Right kidney (tissue), 1 donor: ENCODE results near the gene P3H4.
A peak's percentile ranks its signal among the peaks of the same experiment; 100 is the strongest.
"Not testable (repeated sequence)": the region's sequence is repeated elsewhere in the genome, so short reads cannot be mapped to it uniquely, and the experiment has no call there.

Experiments used
- DNase-seq: peaks from one replicate; pipeline ENCODE4 v3.0.0-alpha.2; 2016

P3H4 gene

DNA sequence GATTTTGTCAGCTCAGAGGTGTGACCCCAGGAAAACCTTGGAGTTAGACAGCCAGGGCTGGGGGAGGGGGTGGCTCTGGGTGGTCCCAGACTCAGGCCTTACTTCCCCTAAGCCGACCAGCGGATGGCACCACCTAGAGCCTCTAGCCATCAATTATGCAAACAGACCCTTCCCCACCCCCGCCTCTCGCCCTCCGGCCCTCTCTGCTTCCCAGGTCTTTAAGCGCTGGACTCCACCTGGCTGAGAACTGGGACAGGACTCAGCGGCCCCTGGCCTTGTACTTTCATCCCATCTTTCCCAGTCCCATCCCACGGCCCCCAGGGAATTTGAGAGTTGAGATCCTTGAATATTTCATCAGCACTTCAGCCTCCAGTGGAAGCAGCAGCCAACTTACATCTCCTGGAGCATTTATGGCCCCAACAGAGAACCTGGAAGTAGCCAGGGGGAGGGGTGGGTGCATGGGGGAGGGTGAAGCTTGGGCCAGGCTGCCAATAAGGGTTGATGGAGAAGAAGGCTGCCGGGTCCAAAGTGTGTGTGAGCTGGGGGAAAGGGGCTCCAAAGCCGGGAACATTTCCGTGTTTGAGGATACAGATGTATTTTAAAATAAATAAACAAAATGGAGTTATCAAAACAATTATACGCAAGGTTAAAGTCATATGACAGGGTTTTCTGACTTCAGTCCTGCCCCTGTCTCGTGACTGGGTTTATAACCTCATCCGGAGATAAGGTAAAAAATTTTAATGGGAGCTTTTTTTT, 17.8 kb downstream of the P3H4 start:
- peak; percentile 66 for DNase-seq

- peak; percentile 78 for DNase-seq
Measured at GRCh38 chr17:41792845-41793783, 18.6 kb downstream of the P3H4 start.

GRCh38 chr17:41787021-41787418, 24.7 kb downstream of the P3H4 start:
- no peak for DNase-seq

GRCh38 chr17:41786227-41787020, 25.3 kb downstream of the P3H4 start, which contains the start of gene JUP:
Gene JUP, minus strand, starts transcription at chr17:41786711. Its CDS starts 14,857 bp downstream, at chr17:41771854.
- DNase-seq: peak; percentile 95

DNA sequence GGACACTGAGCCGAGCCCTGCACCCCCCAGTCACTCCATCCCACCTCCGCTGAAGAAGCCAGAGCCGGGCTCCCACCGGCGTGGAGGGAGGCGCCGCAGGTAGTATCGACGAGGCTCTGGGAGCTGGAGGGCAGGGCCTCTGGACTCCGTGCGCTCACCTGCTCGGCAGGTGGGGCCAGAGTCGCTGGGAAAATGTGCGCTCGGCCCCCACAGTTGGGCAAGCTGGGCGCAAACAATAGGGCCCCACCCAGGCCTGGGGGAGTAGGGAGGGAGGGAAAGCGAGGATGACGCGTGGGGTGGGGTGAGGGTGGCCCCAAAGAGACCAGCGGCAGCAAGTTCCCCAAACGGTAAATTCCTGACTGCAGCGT, 25.9 kb downstream of the P3H4 start:
- no peak for DNase-seq

- DNase-seq: peak; percentile 72
Measured at GRCh38 chr17:41785091-41785858, 26.5 kb downstream of the P3H4 start.

DNA sequence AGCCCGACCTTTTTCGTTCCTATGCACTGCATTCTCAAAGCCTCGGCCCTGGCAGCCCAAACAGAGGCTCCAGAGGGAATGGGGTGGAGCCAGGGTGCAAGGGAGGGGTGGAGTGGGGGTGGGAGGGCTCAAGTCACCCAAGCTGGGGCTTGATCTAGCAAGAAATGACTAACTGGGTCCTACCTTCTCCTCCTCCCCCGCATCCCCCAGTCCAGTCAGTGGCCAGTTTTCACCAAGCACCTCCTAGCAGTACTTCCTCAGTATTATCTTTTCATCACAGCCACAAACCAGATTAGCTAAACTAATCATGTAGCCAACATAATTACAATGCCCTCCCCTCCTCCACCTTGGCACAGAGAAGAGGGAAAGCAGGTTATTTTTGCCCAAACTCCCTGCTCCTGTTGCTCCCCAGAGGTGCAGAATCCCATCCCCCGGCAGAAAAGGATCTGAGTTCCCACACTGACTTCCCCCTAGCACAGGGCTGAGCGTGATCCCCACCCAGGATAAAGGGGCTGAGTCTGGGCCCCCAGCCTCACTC, 27.5 kb downstream of the P3H4 start:
- DNase-seq: peak; percentile 63

- no peak for DNase-seq
Measured at GRCh38 chr17:41782142-41782541, 29.6 kb downstream of the P3H4 start.

- no peak for DNase-seq
Measured at GRCh38 chr17:41781404-41782110, 30.2 kb downstream of the P3H4 start.

DNA sequence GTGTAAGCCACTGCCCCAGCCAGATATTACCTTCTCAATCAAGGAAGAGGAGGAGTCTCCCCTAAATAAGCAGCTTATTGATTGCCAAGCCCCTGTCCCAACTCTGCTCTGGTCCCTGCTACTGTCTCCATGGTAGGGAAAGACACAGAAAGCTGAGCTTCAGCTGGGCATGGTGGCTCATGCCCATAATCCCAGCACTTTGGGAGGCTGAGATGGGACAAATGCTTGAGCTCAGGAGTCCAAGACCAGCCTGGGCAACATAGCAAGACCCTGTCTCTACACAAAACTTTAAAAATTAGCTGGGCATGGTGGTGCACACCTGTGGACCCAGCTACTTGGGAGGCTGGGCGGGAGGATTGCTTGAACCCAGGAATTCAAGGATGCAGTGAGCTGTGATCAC, 31.8 kb downstream of the P3H4 start:
- no peak for DNase-seq

DNA sequence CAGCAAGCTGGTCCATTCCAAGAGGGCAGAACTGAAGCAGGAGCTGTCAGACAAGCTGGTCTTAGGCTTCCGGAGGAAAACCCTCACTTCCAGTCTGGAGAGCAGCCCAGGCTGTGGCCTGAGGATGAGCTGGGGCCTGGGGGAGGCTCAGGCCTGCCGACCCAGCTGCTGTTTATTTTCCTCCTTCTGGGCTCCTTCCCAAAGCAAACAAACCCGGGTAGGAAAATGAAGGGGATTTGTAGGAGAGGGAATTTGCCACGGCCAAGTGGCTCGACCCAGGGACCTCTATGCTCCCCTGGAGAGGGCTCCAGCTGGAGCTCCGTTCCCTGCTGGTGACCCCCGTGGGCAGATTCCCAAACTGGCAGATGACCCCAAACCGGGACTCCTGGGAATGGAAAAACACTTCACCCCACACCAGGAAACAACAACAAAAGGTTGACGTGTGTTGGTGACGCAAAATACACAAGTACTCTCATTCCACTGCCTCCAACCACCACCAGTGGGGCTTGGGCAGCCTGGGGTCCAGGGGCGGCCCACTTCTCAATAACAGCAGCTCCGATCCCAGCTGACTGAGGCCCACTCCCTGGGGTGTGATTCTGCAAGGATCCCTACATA, 34.1 kb downstream of the P3H4 start:
- DNase-seq: no peak

- peak; percentile 75 for DNase-seq
Measured at GRCh38 chr17:41777157-41777573, 34.6 kb downstream of the P3H4 start.

- not testable (repeated sequence) for DNase-seq
Measured at GRCh38 chr17:41776262-41776900, 35.4 kb downstream of the P3H4 start.

- DNase-seq: no peak
Measured at GRCh38 chr17:41775394-41776226, 36.1 kb downstream of the P3H4 start.

GRCh38 chr17:41773731-41774193, 38.0 kb downstream of the P3H4 start:
- DNase-seq: no peak

- DNase-seq: no peak
Measured at GRCh38 chr17:41773190-41773588, 38.6 kb downstream of the P3H4 start.

DNA sequence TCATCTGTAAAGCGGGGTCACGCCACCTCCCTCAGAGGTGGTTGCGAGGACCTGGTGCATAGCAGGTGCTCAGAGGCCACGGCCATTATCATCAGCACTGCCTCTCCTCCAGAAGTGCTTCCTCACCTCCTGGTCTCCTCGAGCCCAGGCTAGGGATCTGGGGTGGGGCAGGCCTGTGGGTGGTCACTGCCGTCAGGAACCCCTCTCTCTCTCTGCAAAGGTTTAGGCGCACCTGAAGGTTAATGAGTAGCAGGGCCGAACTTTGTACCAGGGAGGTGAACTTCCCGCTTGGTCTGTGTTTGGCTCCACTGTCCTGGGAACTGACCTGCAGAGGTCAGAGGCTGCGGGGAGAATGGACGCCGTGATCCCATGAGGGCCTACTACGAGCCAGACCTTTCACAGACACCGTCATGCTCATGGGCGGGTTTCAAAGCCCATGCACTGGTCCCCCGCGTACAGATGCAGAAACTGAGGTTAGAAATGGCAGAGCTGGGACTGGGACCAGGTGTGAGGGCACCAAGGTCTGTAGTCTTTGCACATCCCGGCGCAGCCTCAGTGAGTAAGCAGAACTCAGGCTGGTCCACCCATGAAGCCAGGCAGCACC, 39.1 kb downstream of the P3H4 start:
- no peak for DNase-seq

DNA sequence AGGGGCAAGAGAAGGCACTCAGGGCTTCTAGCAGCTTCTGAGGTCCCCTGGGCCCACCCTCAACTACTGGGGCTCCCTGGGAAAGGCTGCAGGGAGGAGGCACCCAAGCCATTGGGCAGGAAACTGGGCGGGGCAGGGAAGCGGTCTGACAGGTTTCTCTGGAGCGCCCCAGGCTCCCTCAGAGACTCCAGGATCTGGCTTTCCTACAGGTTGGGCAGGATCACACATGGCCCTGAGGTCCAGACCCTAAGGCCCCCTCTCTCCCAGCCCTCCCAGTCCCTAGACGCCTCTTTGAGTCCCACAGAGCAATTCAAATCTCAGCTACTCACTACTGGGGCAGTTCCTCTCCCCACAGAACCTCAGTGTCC, 39.5 kb downstream of the P3H4 start:
- no peak for DNase-seq
